OCI-LY7 (cell line): ENCODE results near the gene TBC1D7.

Experiments
- CTCF ChIP-seq: fragments of 200-600 bp; sonication (generic); conservative IDR thresholded peaks from 2 replicates; pipeline ENCODE4 v1.5.1; 2014; ENCODE audit warnings: mild to moderate bottlenecking, antibody characterized with exemption, low read length, moderate library complexity, mixed read lengths
- EZH2phosphoT487 ChIP-seq: fragments of 200-600 bp; sonication (generic); IDR thresholded peaks from 2 replicates; pipeline ENCODE4 v1.6.1; 2018; ENCODE audit warnings: low read depth, borderline replicate concordance, mild to moderate bottlenecking, mixed run types, antibody characterized with exemption, low read length, moderate library complexity, mixed read lengths

GRCh38 chr6:13286181-13286580 is 42.2 kb downstream of the TBC1D7 start:
- TF ChIP-seq CTCF: no peak
- TF ChIP-seq EZH2phosphoT487: no peak
